Natural killer cell treated with Interleukin-12 subunit alpha and Interleukin-12 subunit beta and Interleukin-15 and Interleukin-18, amount 100 ng/mL, for 72 hours (primary cell): Measurements from ENCODE around the gene ERO1B. TPM values are rescaled to one million over a fixed set of nuclear protein-coding genes. Genes with fewer than 3 reads are reported as not detected.
A peak's percentile ranks its signal among the peaks of the same experiment; 100 is the strongest.

Experiments used
- ATAC-seq, 2 donors: fragments of 150-1000 bp; cut with Tn5 transposase in 1 of 2; sonication (Bioruptor Pico), chemical (Tn5 transposase) in 1 of 2; 2 replicates each; pipeline ENCODE4 v1.10.0; 2021
- DNase-seq: peaks from one replicate; pipeline ENCODE4 v3.0.0; 2022; ENCODE audit warnings: low spot score
- H3K27ac Mint-ChIP-seq, 2 donors: 1 replicate in 1 of 2; 2 replicates in 1 of 2; pipeline ENCODE4 v1.8.0; 2022; ENCODE audit warnings: mixed read lengths in 2 of 2, mild to moderate bottlenecking in 1 of 2, moderate library complexity in 1 of 2
- H3K27me3 Mint-ChIP-seq, 2 donors: 1 replicate in 1 of 2; 2 replicates in 1 of 2; pipeline ENCODE4 v1.8.0; 2022; ENCODE audit warnings: mixed read lengths in 2 of 2
- H3K36me3 Mint-ChIP-seq: one replicate; pipeline ENCODE4 v1.8.0; 2022; ENCODE audit warnings: mixed read lengths
- H3K4me1 Mint-ChIP-seq, 2 donors: 1 replicate in 1 of 2; 2 replicates in 1 of 2; pipeline ENCODE4 v1.8.0; 2022; ENCODE audit warnings: low read depth in 2 of 2, mixed read lengths in 2 of 2, mild to moderate bottlenecking in 1 of 2
- H3K4me3 Mint-ChIP-seq: one replicate; pipeline ENCODE4 v1.8.0; 2022; ENCODE audit warnings: mixed read lengths
- H3K9me3 Mint-ChIP-seq: 2 replicates; pipeline ENCODE4 v1.8.0; 2022; ENCODE audit warnings: mixed read lengths
- total RNA-seq, 2 donors: library from RNA; stranded (reverse); gene quantifications; one replicate each; pipeline ENCODE4 v1.2.3, GENCODE V29; 2022

The ERO1B gene
- total RNA-seq, 2 donors from 2014 or later = 7.3 to 14.3 TPM

GRCh38 chr1:236257216-236257615, 24.5 kb downstream of the ERO1B start:
- H3K36me3 Mint-ChIP-seq = peaks cover 42% of the 10 kb centered on the region
- no peaks in the 10 kb centered on the region for H3K27me3 Mint-ChIP-seq
- peaks cover 4 to 10% of the 10 kb centered on the region in 2 donors for H3K4me1 Mint-ChIP-seq
- H3K9me3 Mint-ChIP-seq = peaks cover 18% of the 10 kb centered on the region
- ATAC-seq (no peak), DNase-seq (no peak)
- no peak overlapping the region for H3K4me3 Mint-ChIP-seq
- H3K27ac Mint-ChIP-seq = no peak overlapping the region

GRCh38 chr1:236253918-236254637, 27.7 kb downstream of the ERO1B start:
- H3K27ac Mint-ChIP-seq = no peak overlapping the region
- no peak for ATAC-seq
- no peaks in the 10 kb centered on the region for H3K27me3 Mint-ChIP-seq
- no peak overlapping the region for H3K4me3 Mint-ChIP-seq
- H3K4me1 Mint-ChIP-seq = peaks cover 4 to 8% of the 10 kb centered on the region in 2 donors
- peaks cover 12% of the 10 kb centered on the region for H3K9me3 Mint-ChIP-seq
- H3K36me3 Mint-ChIP-seq = peaks cover 18% of the 10 kb centered on the region
- DNase-seq = no peak

- DNase-seq (no peak), ATAC-seq (no peak)
- peaks cover 8% of the 10 kb centered on the region for H3K9me3 Mint-ChIP-seq
- peaks cover 11% of the 10 kb centered on the region for H3K36me3 Mint-ChIP-seq
- no peaks in the 10 kb centered on the region for H3K27me3 Mint-ChIP-seq
- no peak overlapping the region for H3K4me3 Mint-ChIP-seq
- no peak overlapping the region for H3K27ac Mint-ChIP-seq
- H3K4me1 Mint-ChIP-seq = peaks cover 4 to 6% of the 10 kb centered on the region in 2 donors
Observed at GRCh38 chr1:236253119-236253518, 28.6 kb downstream of the ERO1B start.

- Mint-ChIP-seq H3K4me3 (no peak overlapping the region), H3K4me1 (peaks cover 0 to 6% of the 10 kb centered on the region in 2 donors), H3K27me3 (no peaks in the 10 kb centered on the region), H3K36me3 (peaks cover 6% of the 10 kb centered on the region), H3K27ac (no peak overlapping the region), H3K9me3 (no peaks in the 10 kb centered on the region)
- no peak for ATAC-seq
- DNase-seq = no peak
Observed at GRCh38 chr1:236251587-236251986, 30.2 kb downstream of the ERO1B start.

GRCh38 chr1:236247286-236247685, 34.5 kb downstream of the ERO1B start:
- ATAC-seq = no peak

GRCh38 chr1:236242568-236242967, 39.2 kb downstream of the ERO1B start:
- no peak overlapping the region for H3K27ac Mint-ChIP-seq
- DNase-seq = no peak

More at GRCh38 chr1:236247286-236247685, 34.5 kb downstream of the ERO1B start:
- H3K9me3 Mint-ChIP-seq = no peaks in the 10 kb centered on the region
- no peaks in the 10 kb centered on the region for H3K4me1 Mint-ChIP-seq
- no peaks in the 10 kb centered on the region for H3K27me3 Mint-ChIP-seq
- no peak overlapping the region for H3K4me3 Mint-ChIP-seq
- H3K27ac Mint-ChIP-seq = no peak overlapping the region
- H3K36me3 Mint-ChIP-seq = peaks cover 9% of the 10 kb centered on the region
- DNase-seq = no peak

GRCh38 chr1:236240675-236241074, 41.1 kb downstream of the ERO1B start:
- Mint-ChIP-seq H3K27ac (no peak overlapping the region), H3K4me1 (no peaks in the 10 kb centered on the region), H3K4me3 (no peak overlapping the region), H3K36me3 (peaks cover 9% of the 10 kb centered on the region), H3K9me3 (no peaks in the 10 kb centered on the region), H3K27me3 (no peaks in the 10 kb centered on the region)
- DNase-seq (no peak), ATAC-seq (no peak)

More at GRCh38 chr1:236242568-236242967, 39.2 kb downstream of the ERO1B start:
- no peaks in the 10 kb centered on the region for H3K4me1 Mint-ChIP-seq
- no peak overlapping the region for H3K4me3 Mint-ChIP-seq
- ATAC-seq = no peak
- H3K27me3 Mint-ChIP-seq = no peaks in the 10 kb centered on the region
- peaks cover 10% of the 10 kb centered on the region for H3K36me3 Mint-ChIP-seq
- no peaks in the 10 kb centered on the region for H3K9me3 Mint-ChIP-seq

- DNase-seq (no peak), ATAC-seq (no peak)
- H3K27ac Mint-ChIP-seq = no peak overlapping the region
- no peaks in the 10 kb centered on the region for H3K9me3 Mint-ChIP-seq
- no peaks in the 10 kb centered on the region for H3K4me1 Mint-ChIP-seq
- no peaks in the 10 kb centered on the region for H3K27me3 Mint-ChIP-seq
- H3K4me3 Mint-ChIP-seq = no peak overlapping the region
- peaks cover 9% of the 10 kb centered on the region for H3K36me3 Mint-ChIP-seq
Observed at GRCh38 chr1:236239092-236239585, 42.6 kb downstream of the ERO1B start.

GRCh38 chr1:236235116-236235515, 46.6 kb downstream of the ERO1B start:
- Mint-ChIP-seq H3K9me3 (no peaks in the 10 kb centered on the region), H3K27me3 (no peaks in the 10 kb centered on the region)
- no peak for DNase-seq

GRCh38 chr1:236228411-236228810, 53.3 kb downstream of the ERO1B start:
- Mint-ChIP-seq H3K4me3 (no peak overlapping the region), H3K4me1 (no peaks in the 10 kb centered on the region), H3K27ac (no peak overlapping the region), H3K9me3 (no peaks in the 10 kb centered on the region), H3K36me3 (no peaks in the 10 kb centered on the region), H3K27me3 (no peaks in the 10 kb centered on the region)
- ATAC-seq (no peak), DNase-seq (no peak)

More at GRCh38 chr1:236235116-236235515, 46.6 kb downstream of the ERO1B start:
- peaks cover 5% of the 10 kb centered on the region for H3K36me3 Mint-ChIP-seq
- no peak for ATAC-seq
- H3K4me1 Mint-ChIP-seq = no peaks in the 10 kb centered on the region
- H3K4me3 Mint-ChIP-seq = no peak overlapping the region
- H3K27ac Mint-ChIP-seq = no peak overlapping the region

- DNase-seq = no peak
- Mint-ChIP-seq H3K36me3 (no peaks in the 10 kb centered on the region), H3K27me3 (no peaks in the 10 kb centered on the region), H3K4me3 (no peak overlapping the region), H3K4me1 (no peaks in the 10 kb centered on the region), H3K27ac (no peak overlapping the region), H3K9me3 (no peaks in the 10 kb centered on the region)
- ATAC-seq = no peak
Observed at GRCh38 chr1:236222632-236223031, 59.1 kb downstream of the ERO1B start.

- Mint-ChIP-seq H3K4me3 (no peak overlapping the region), H3K36me3 (no peaks in the 10 kb centered on the region), H3K4me1 (no peaks in the 10 kb centered on the region), H3K27ac (no peak overlapping the region), H3K9me3 (no peaks in the 10 kb centered on the region), H3K27me3 (no peaks in the 10 kb centered on the region)
- no peak for ATAC-seq
- DNase-seq = no peak
Observed at GRCh38 chr1:236220473-236220872, 61.3 kb downstream of the ERO1B start.

GRCh38 chr1:236214761-236215160, 67.0 kb downstream of the ERO1B start:
- ATAC-seq (peak in 1 of 2 donors; percentile 62), DNase-seq (no peak)
- Mint-ChIP-seq H3K9me3 (no peaks in the 10 kb centered on the region), H3K4me1 (no peaks in the 10 kb centered on the region), H3K36me3 (no peaks in the 10 kb centered on the region), H3K4me3 (no peak overlapping the region), H3K27me3 (no peaks in the 10 kb centered on the region), H3K27ac (no peak overlapping the region)

GRCh38 chr1:236213534-236213933, 68.2 kb downstream of the ERO1B start:
- Mint-ChIP-seq H3K4me3 (no peak overlapping the region), H3K27ac (no peak overlapping the region), H3K27me3 (no peaks in the 10 kb centered on the region), H3K9me3 (no peaks in the 10 kb centered on the region), H3K4me1 (no peaks in the 10 kb centered on the region), H3K36me3 (no peaks in the 10 kb centered on the region)
- DNase-seq = no peak
- ATAC-seq = no peak
